IMR-90 (cell line): ENCODE results near the gene IFNW1. TPM values are rescaled to one million over a fixed set of nuclear protein-coding genes. Genes with fewer than 3 reads are reported as not detected.

Experiments
- ATAC-seq: fragments of 200-7000 bp; cut with Tn5 transposase; 2 replicates; pipeline ENCODE4 v1.9.1; 2020; ENCODE audit warnings: low read depth, mild to moderate bottlenecking, moderate library complexity
- BruUV-seq: library from RNA; stranded (reverse); fragments of 400-500 nt; replicated peaks from 2 replicates; lab custom pipeline; 2021; lab: Mats Ljungman, UMichigan
- CTCF ChIA-PET: fragments of 300-600 bp; formaldehyde crosslinking; extraction: SDS; loops from one replicate; lab custom pipeline; 2021; ENCODE audit warnings: antibody characterized with exemption; lab: Yijun Ruan, JAX
- POLR2A ChIA-PET: fragments of 300-600 bp; sonication (Branson Sonifier 250); formaldehyde crosslinking; loops from one replicate; lab custom pipeline; 2022; ENCODE audit warnings: antibody characterized with exemption; ENCODE audit not compliant: unreplicated experiment; lab: Charles Lee
- DNase-seq: peaks from one replicate; pipeline ENCODE4 v3.0.0; 2013
- H2AFZ ChIP-seq: replicated peaks from 2 replicates; pipeline ENCODE3; 2013; ENCODE audit warnings: low read length, mild to moderate bottlenecking; ENCODE audit not compliant: poor library complexity
- H2AK5ac ChIP-seq: 2 replicates; pipeline ENCODE4 v1.6.1; 2013; ENCODE audit warnings: low read depth, low read length, inconsistent platforms
- H2AK9ac ChIP-seq: replicated peaks from 2 replicates; pipeline ENCODE3; 2013; ENCODE audit warnings: mild to moderate bottlenecking, low read depth, low read length, moderate library complexity; ENCODE audit not compliant: poor library complexity
- H2BK120ac ChIP-seq: 2 replicates; pipeline ENCODE4 v1.6.1; 2013; ENCODE audit warnings: low read depth, low read length, inconsistent platforms
- H2BK15ac ChIP-seq: 3 replicates; pipeline ENCODE4 v1.6.1; 2013; ENCODE audit warnings: low read depth, low read length, inconsistent platforms
- H2BK20ac ChIP-seq: 2 replicates; pipeline ENCODE4 v1.6.1; 2013; ENCODE audit warnings: low read depth, mild to moderate bottlenecking, inconsistent platforms, low read length, moderate library complexity
- H2BK5ac ChIP-seq: 2 replicates; pipeline ENCODE4 v1.6.1; 2013; ENCODE audit warnings: mild to moderate bottlenecking, low read depth, low read length, inconsistent platforms; ENCODE audit not compliant: poor library complexity, severe bottlenecking
- H3K14ac ChIP-seq: replicated peaks from 2 replicates; pipeline ENCODE4 v1.6.1; 2013; ENCODE audit warnings: low read depth, low read length, inconsistent platforms
- H3K18ac ChIP-seq: 2 replicates; pipeline ENCODE4 v1.6.1; 2013; ENCODE audit warnings: low read depth, low read length, control low read depth
- H3K23ac ChIP-seq: 2 replicates; pipeline ENCODE4 v1.6.1; 2013; ENCODE audit warnings: low read depth, low read length, inconsistent platforms
- H3K27ac ChIP-seq: 2 replicates; pipeline ENCODE4 v1.5.1; 2013; ENCODE audit warnings: mild to moderate bottlenecking, control low read depth, low read length; ENCODE audit not compliant: insufficient read depth
- H3K27me3 ChIP-seq: 2 replicates; pipeline ENCODE4 v1.6.1; 2013; ENCODE audit warnings: low read length; ENCODE audit not compliant: control insufficient read depth, insufficient read depth
- H3K36me3 ChIP-seq: 2 replicates; pipeline ENCODE4 v1.6.1; 2013; ENCODE audit warnings: low read length, mixed read lengths; ENCODE audit not compliant: control insufficient read depth, insufficient read depth
- H3K4ac ChIP-seq: 2 replicates; pipeline ENCODE4 v1.6.1; 2013; ENCODE audit warnings: low read depth, low read length, inconsistent platforms
- H3K4me1 ChIP-seq: 2 replicates; pipeline ENCODE4 v1.6.1; 2013; ENCODE audit warnings: low read length, mixed read lengths; ENCODE audit not compliant: control insufficient read depth, insufficient read depth
- H3K4me2 ChIP-seq: 2 replicates; pipeline ENCODE4 v1.6.1; 2013; ENCODE audit warnings: low read depth, mild to moderate bottlenecking, control low read depth, low read length, moderate library complexity
- H3K4me3 ChIP-seq: 2 replicates; pipeline ENCODE4 v1.5.1; 2013; ENCODE audit warnings: low read depth, mild to moderate bottlenecking, control low read depth, low read length, moderate library complexity; ENCODE audit not compliant: insufficient read depth
- H3K56ac ChIP-seq: 2 replicates; pipeline ENCODE4 v1.6.1; 2013; ENCODE audit warnings: low read length, inconsistent platforms; ENCODE audit not compliant: insufficient read depth; ENCODE audit errors: extremely low read depth
- H3K79me1 ChIP-seq, 2 experiments: 2 replicates each; pipeline ENCODE4 v1.6.1; 2013; ENCODE audit warnings: low read length in 2 of 2, inconsistent platforms in 1 of 2, low read depth in 1 of 2
- H3K9ac ChIP-seq: 2 replicates; pipeline ENCODE4 v1.6.1; 2013; ENCODE audit warnings: low read depth, low read length, control low read depth
- H3K9me1 ChIP-seq: 2 replicates; pipeline ENCODE4 v1.6.1; 2013; ENCODE audit warnings: low read length, inconsistent platforms; ENCODE audit not compliant: insufficient read depth
- H3K9me3 ChIP-seq: 2 replicates; pipeline ENCODE4 v1.6.1; 2013; ENCODE audit warnings: low read length; ENCODE audit not compliant: control insufficient read depth, insufficient read depth
- H4K20me1 ChIP-seq: 2 replicates; pipeline ENCODE4 v1.6.1; 2013; ENCODE audit warnings: low read length, inconsistent platforms; ENCODE audit not compliant: insufficient read depth
- H4K5ac ChIP-seq: 2 replicates; pipeline ENCODE4 v1.6.1; 2013; ENCODE audit warnings: mild to moderate bottlenecking, low read depth, low read length, control low read depth
- H4K8ac ChIP-seq, 2 experiments: 2 replicates each; pipeline ENCODE4 v1.6.1; 2013; ENCODE audit warnings: low read depth in 2 of 2, low read length in 2 of 2, control low read depth in 1 of 2, inconsistent platforms in 1 of 2
- H4K91ac ChIP-seq: 2 replicates; pipeline ENCODE4 v1.6.1; 2013; ENCODE audit warnings: low read depth, low read length, inconsistent platforms; ENCODE audit not compliant: insufficient read depth
- BHLHE40 ChIP-seq: fragments of 150-350 bp; IDR thresholded peaks from 2 replicates; pipeline ENCODE4 v1.6.1; 2016; ENCODE audit warnings: mild to moderate bottlenecking, low read depth, low read length
- CEBPB ChIP-seq: IDR thresholded peaks from 2 replicates; pipeline ENCODE4 v1.6.1; 2012; ENCODE audit warnings: low read depth, low read length, improper control_type of control experiment
- CHD1 ChIP-seq: IDR thresholded peaks from 2 replicates; pipeline ENCODE4 v1.6.1; 2012; ENCODE audit warnings: low read depth, low read length, improper control_type of control experiment
- ELK1 ChIP-seq: fragments of 150-350 bp; IDR thresholded peaks from 2 replicates; pipeline ENCODE4 v1.6.1; 2016; ENCODE audit warnings: low read depth, mild to moderate bottlenecking, low read length, moderate library complexity, borderline replicate concordance
- MAFK ChIP-seq: IDR thresholded peaks from 2 replicates; pipeline ENCODE4 v1.6.1; 2012; ENCODE audit warnings: low read depth, low read length, improper control_type of control experiment
- MXI1 ChIP-seq: IDR thresholded peaks from 2 replicates; pipeline ENCODE4 v1.6.1; 2012; ENCODE audit warnings: low read depth, mild to moderate bottlenecking, low read length, moderate library complexity, borderline replicate concordance
- POLR2A ChIP-seq: IDR thresholded peaks from 2 replicates; pipeline ENCODE4 v1.6.1; 2012; ENCODE audit warnings: mild to moderate bottlenecking, low read depth, low read length
- RAD21 ChIP-seq: IDR thresholded peaks from 2 replicates; pipeline ENCODE4 v1.6.1; 2012; ENCODE audit warnings: low read length, improper control_type of control experiment
- RCOR1 ChIP-seq: IDR thresholded peaks from 2 replicates; pipeline ENCODE4 v1.6.1; 2012; ENCODE audit warnings: mild to moderate bottlenecking, low read length, improper control_type of control experiment; ENCODE audit not compliant: insufficient replicate concordance
- RFX5 ChIP-seq: IDR thresholded peaks from 2 replicates; pipeline ENCODE4 v1.8.0; 2012; ENCODE audit warnings: low read depth, mild to moderate bottlenecking, low read length, moderate library complexity
- USF2 ChIP-seq: fragments of 150-350 bp; IDR thresholded peaks from 2 replicates; pipeline ENCODE4 v1.6.1; 2017; ENCODE audit warnings: mild to moderate bottlenecking, antibody characterized with exemption, low read length, low read depth
- WGBS, 2 experiments: methylation state at CpG; one replicate each; pipeline versions ENCODE4 v1.1.5 to v1.1.7; 2013; ENCODE audit warnings: missing lambda C conversion rate in 2 of 2; ENCODE audit not compliant: insufficient read length in 1 of 2; ENCODE audit errors: extremely low coverage in 2 of 2; 5-methylcytosine and 5-hydroxymethylcytosine counted together
- dilution Hi-C: fragments of 300-500 bp; cut with HindIII; formaldehyde crosslinking; loops from one replicate; pipeline ENCODE4 v1.14.3; 2018; ENCODE audit warnings: low sequenced_read_pairs; ENCODE audit not compliant: unreplicated experiment
- in situ Hi-C: fragments of 300-500 bp; cut with MboI; formaldehyde crosslinking; loops from 3 replicates; pipeline ENCODE4 v1.14.3; 2019; ENCODE audit warnings: low sequenced_read_pairs, inconsistent platforms, mixed read lengths
- intact Hi-C: fragments of 100-400 bp; cut with micrococcal nuclease; formaldehyde crosslinking; loops from 2 replicates; pipeline ENCODE4 v1.10.0; 2022
- polyA plus RNA-seq, 3 experiments: library from polyadenylated mRNA; depleted of rRNA; stranded (reverse); fragments of >200 nt; gene quantifications; 2 replicates each; pipeline ENCODE4 v1.2.3, GENCODE V29; 2012; ENCODE audit warnings: low replicate concordance in 1 of 3
- total RNA-seq: library from RNA; depleted of rRNA; stranded (reverse); fragments of >200 nt; gene quantifications from 2 replicates; pipeline ENCODE4 v1.2.3, GENCODE V29; 2012

IFNW1 gene
- total and polyA plus RNA-seq, 2 of the 4 experiments (the other 2 are of a cell fraction): not detected

- no peak for ATAC-seq
- ChIA-PET CTCF (no interaction called here), POLR2A (no interaction called here)
- dilution Hi-C loops: no loop called here
- H3K4me3 ChIP-seq: no peak overlapping the region
- H2AK9ac ChIP-seq: no peak overlapping the region
- no peaks in the 10 kb centered on the region for H4K20me1 ChIP-seq
- no peak overlapping the region for H3K18ac ChIP-seq
- H3K56ac ChIP-seq: no peak overlapping the region
- no peak overlapping the region for H2BK120ac ChIP-seq
- TF ChIP-seq MXI1 (no peak), RFX5 (no peak), POLR2A (no peak), USF2 (no peak), MAFK (no peak), ELK1 (no peak), CEBPB (no peak), BHLHE40 (no peak), CHD1 (no peak), RCOR1 (no peak), RAD21 (no peak)
- no TSS peak for BruUV-seq
- no peaks in the 10 kb centered on the region for H3K9me1 ChIP-seq
- H3K36me3 ChIP-seq: no peaks in the 10 kb centered on the region
- H4K5ac ChIP-seq: no peak overlapping the region
- H3K27ac ChIP-seq: no peak overlapping the region
- no peak overlapping the region for H2AFZ ChIP-seq
- no peaks in the 10 kb centered on the region for H3K79me1 ChIP-seq
- H3K4me1 ChIP-seq: no peaks in the 10 kb centered on the region
- H2BK5ac ChIP-seq: no peak overlapping the region
- WGBS, 2 experiments: no CpG with 5 or more reads among the region's 1 CpG
- no peak overlapping the region for H3K4me2 ChIP-seq
- no peak overlapping the region for H4K8ac ChIP-seq
- intact Hi-C loops: no loop called here
- no peak for DNase-seq
- no peak overlapping the region for H3K23ac ChIP-seq
- no peak overlapping the region for H3K14ac ChIP-seq
- H3K9ac ChIP-seq: no peak overlapping the region
- in situ Hi-C loops: no loop called here
- no peak overlapping the region for H2BK20ac ChIP-seq
- no peak overlapping the region for H3K4ac ChIP-seq
- H3K9me3 ChIP-seq: no peaks in the 10 kb centered on the region
- no peaks in the 10 kb centered on the region for H3K27me3 ChIP-seq
- H4K91ac ChIP-seq: no peak overlapping the region
- H2BK15ac ChIP-seq: no peak overlapping the region
- H2AK5ac ChIP-seq: no peak overlapping the region
These were observed 18.5 kb upstream of the IFNW1 start for GRCh38 chr9:21160178-21160577.
